ENCODE data around the gene DRP2.
"Not testable (repeated sequence)": the region's sequence is repeated elsewhere in the genome, so short reads cannot be mapped to it uniquely, and the experiment has no call there.

The DRP2 gene

GRCh38 chrX:101252634-101253033 is 33.0 kb downstream of the DRP2 start:
- no peak for DNase-seq

- DNase-seq: no peak
Measured at GRCh38 chrX:101257448-101258258, 38.1 kb downstream of the DRP2 start.

GRCh38 chrX:101258259-101258581 is 38.6 kb downstream of the DRP2 start:
- DNase-seq: no peak

- DNase-seq: no peak
Measured at GRCh38 chrX:101260435-101260834, 40.8 kb downstream of the DRP2 start.

GRCh38 chrX:101262590-101262989 is 43.0 kb downstream of the DRP2 start:
- DNase-seq: no peak

- no peak for DNase-seq
Measured at GRCh38 chrX:101263766-101264165, 44.2 kb downstream of the DRP2 start.

- no peak for DNase-seq
Measured at GRCh38 chrX:101265869-101266428, 46.4 kb downstream of the DRP2 start.

- DNase-seq: no peak
Measured at GRCh38 chrX:101274198-101274597, 54.6 kb downstream of the DRP2 start.

- DNase-seq: no peak
Measured at GRCh38 chrX:101276238-101276637, 56.7 kb downstream of the DRP2 start.

- peak in 1 of 2 donors; percentile 23 for DNase-seq
Measured at GRCh38 chrX:101287402-101287801, 67.8 kb downstream of the DRP2 start.

- no peak for DNase-seq
Measured at GRCh38 chrX:101290957-101291603, 71.5 kb downstream of the DRP2 start, which contains the start of gene TAF7L. Gene TAF7L, minus strand, starts transcription at chrX:101291334. Its CDS starts 3,791 bp downstream, at chrX:101287543.

- not testable (repeated sequence) for DNase-seq
Measured at GRCh38 chrX:101295603-101296002, 76.0 kb downstream of the DRP2 start.

GRCh38 chrX:101303790-101304189 is 84.2 kb downstream of the DRP2 start:
- no peak for DNase-seq
